ENCODE results near the gene XRCC2. TPM values are rescaled to one million over a fixed set of nuclear protein-coding genes. Genes with fewer than 3 reads are reported as not detected.

The XRCC2 gene
- polyA plus RNA-seq, 1 donor from 2014 or later = 0.89 TPM

GRCh38 chr7:152677808-152678670, 2.1 kb upstream of the XRCC2 start:
- H3K79me2 ChIP-seq (replicated peaks; ENCODE audit: insufficient read depth, low read length) = peaks cover 10% of the 10 kb centered on the region
- H3K4me3 ChIP-seq (ENCODE audit: low read length) = no peak overlapping the region
- H3K4me2 ChIP-seq (ENCODE audit: low read length) = no peak overlapping the region
- no peaks in the 10 kb centered on the region for H3K9me2 ChIP-seq (ENCODE audit: insufficient read depth, low read length)
- no peaks in the 10 kb centered on the region for H3K36me3 ChIP-seq (ENCODE audit: insufficient read depth, low read length)
- no peak overlapping the region for H3K9ac ChIP-seq (ENCODE audit: low read length)
- no peaks in the 10 kb centered on the region for H3F3A ChIP-seq (ENCODE audit: insufficient read depth, low read length, poor library complexity, severe bottlenecking)
- no peak for TF ChIP-seq CTCF (IDR thresholded peaks at IDR 0.05; ENCODE audit: poor library complexity, severe bottlenecking)
- TF ChIP-seq EP300 (conservative IDR thresholded peaks at IDR 0.05; ENCODE audit: poor library complexity, severe bottlenecking) = no peak
- no peak for TF ChIP-seq SMC3 (conservative IDR thresholded peaks at IDR 0.05; ENCODE audit: poor library complexity)
- TF ChIP-seq RAD21 (conservative IDR thresholded peaks at IDR 0.05) = no peak
- no peak for TF ChIP-seq TAF1 (IDR thresholded peaks at IDR 0.05; ENCODE audit: low read depth)
- no peaks in the 10 kb centered on the region for H3K9me3 ChIP-seq (ENCODE audit: low read length)
- no peak overlapping the region for H3K27ac ChIP-seq (ENCODE audit: low read length)
- H4K20me1 ChIP-seq (ENCODE audit: insufficient read depth) = no peaks in the 10 kb centered on the region
- H3K27me3 ChIP-seq (ENCODE audit: insufficient read depth, low read depth, low read length) = no peaks in the 10 kb centered on the region
- H2AFZ ChIP-seq (ENCODE audit: low read depth, low read length) = no peak overlapping the region

DNA sequence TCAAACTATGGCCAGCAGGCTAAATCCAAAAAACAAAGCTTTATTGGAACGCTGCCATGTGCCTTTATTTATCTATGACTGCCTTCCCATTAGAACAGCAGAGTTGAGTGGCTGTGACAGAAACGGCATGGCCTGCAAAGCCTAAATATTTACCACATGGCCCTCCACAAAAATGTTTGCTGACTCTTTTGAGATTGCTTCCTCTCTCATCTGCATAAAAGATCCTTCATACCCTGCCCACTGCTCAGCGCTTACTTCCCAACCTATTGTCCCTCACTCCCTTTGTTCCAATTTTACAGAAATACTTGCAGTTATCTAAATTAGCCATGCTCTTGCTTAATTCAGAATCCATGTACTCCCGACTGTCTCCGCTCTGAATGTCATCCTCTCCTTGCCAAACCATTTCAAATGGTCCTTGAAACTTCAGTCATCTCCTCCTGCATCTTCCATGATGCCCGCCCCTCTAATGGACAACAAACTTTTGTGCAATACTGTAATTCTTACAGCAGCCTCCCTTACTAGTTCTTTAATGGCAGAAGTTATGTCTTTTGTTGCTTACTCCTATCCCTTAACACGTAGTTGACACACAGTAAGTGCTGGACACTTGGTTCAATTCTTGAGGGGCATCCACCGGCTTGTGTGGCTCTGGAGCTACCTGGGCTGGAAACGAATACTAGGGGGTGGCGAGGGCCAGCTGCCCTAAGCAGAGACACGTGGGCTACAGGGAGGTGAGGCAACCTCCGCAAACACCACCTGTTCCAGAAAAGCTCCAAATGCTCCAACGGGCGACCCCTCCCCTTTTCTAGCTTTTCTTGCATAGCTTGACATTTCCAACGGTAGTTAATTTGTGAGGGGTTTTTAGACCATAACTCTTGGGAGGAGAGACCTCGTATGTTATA, 832 bp downstream of the XRCC2 start:
- Histone ChIP-seq H4K20me1 (ENCODE audit: insufficient read depth) (no peaks in the 10 kb centered on the region), H3K4me3 (ENCODE audit: low read length) (peak overlapping the region; percentile 85), H3K9me3 (ENCODE audit: low read length) (no peaks in the 10 kb centered on the region), H3K79me2 (replicated peaks; ENCODE audit: insufficient read depth, low read length) (peaks cover 27% of the 10 kb centered on the region), H3K27me3 (ENCODE audit: insufficient read depth, low read depth, low read length) (no peaks in the 10 kb centered on the region), H3K4me2 (ENCODE audit: low read length) (peak overlapping the region; percentile 84), H3K27ac (ENCODE audit: low read length) (no peak overlapping the region), H3K9me2 (ENCODE audit: insufficient read depth, low read length) (no peaks in the 10 kb centered on the region), H3K9ac (ENCODE audit: low read length) (peak overlapping the region; percentile 32), H3F3A (ENCODE audit: insufficient read depth, low read length, poor library complexity, severe bottlenecking) (no peaks in the 10 kb centered on the region), H3K36me3 (ENCODE audit: insufficient read depth, low read length) (no peaks in the 10 kb centered on the region), H2AFZ (ENCODE audit: low read depth, low read length) (peak overlapping the region; percentile 27)
- TF ChIP-seq, protein P1, sequence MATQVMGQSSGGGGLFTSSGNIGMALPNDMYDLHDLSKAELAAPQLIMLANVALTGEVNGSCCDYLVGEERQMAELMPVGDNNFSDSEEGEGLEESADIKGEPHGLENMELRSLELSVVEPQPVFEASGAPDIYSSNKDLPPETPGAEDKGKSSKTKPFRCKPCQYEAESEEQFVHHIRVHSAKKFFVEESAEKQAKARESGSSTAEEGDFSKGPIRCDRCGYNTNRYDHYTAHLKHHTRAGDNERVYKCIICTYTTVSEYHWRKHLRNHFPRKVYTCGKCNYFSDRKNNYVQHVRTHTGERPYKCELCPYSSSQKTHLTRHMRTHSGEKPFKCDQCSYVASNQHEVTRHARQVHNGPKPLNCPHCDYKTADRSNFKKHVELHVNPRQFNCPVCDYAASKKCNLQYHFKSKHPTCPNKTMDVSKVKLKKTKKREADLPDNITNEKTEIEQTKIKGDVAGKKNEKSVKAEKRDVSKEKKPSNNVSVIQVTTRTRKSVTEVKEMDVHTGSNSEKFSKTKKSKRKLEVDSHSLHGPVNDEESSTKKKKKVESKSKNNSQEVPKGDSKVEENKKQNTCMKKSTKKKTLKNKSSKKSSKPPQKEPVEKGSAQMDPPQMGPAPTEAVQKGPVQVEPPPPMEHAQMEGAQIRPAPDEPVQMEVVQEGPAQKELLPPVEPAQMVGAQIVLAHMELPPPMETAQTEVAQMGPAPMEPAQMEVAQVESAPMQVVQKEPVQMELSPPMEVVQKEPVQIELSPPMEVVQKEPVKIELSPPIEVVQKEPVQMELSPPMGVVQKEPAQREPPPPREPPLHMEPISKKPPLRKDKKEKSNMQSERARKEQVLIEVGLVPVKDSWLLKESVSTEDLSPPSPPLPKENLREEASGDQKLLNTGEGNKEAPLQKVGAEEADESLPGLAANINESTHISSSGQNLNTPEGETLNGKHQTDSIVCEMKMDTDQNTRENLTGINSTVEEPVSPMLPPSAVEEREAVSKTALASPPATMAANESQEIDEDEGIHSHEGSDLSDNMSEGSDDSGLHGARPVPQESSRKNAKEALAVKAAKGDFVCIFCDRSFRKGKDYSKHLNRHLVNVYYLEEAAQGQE (IDR thresholded peaks at IDR 0.05; ENCODE audit: borderline replicate concordance) = no peak
- no peak for TF ChIP-seq POLR2AphosphoS5 (IDR thresholded peaks at IDR 0.05)
- TF ChIP-seq SMC3 (conservative IDR thresholded peaks at IDR 0.05; ENCODE audit: poor library complexity) = no peak
- no peak for TF ChIP-seq MXI1 (conservative IDR thresholded peaks at IDR 0.05; ENCODE audit: poor library complexity, severe bottlenecking)
- no peak for TF ChIP-seq EZH2 (IDR thresholded peaks at IDR 0.05; ENCODE audit: borderline replicate concordance, insufficient read depth, low read length, poor library complexity, severe bottlenecking)
- no peak for TF ChIP-seq EP300 (conservative IDR thresholded peaks at IDR 0.05; ENCODE audit: poor library complexity, severe bottlenecking)
- TF ChIP-seq TAF1 (IDR thresholded peaks at IDR 0.05; ENCODE audit: low read depth) = no peak
- no peak for TF ChIP-seq RAD21 (conservative IDR thresholded peaks at IDR 0.05)
- TF ChIP-seq CTCF (IDR thresholded peaks at IDR 0.05; ENCODE audit: poor library complexity, severe bottlenecking) = no peak

Data from neural cell (in vitro differentiated cells).